ENCODE results near the gene ERMAP.

Gene ERMAP

GRCh38 chr1:42825036-42825851, 8.3 kb downstream of the ERMAP start:
- no peak for TF ChIP-seq REST (IDR thresholded peaks at IDR 0.05; ENCODE audit: insufficient read depth in 1 of 2, low read depth in 2 of 2, low read length in 2 of 2)
- no peak for TF ChIP-seq TAF1 (IDR thresholded peaks at IDR 0.05; ENCODE audit: borderline replicate concordance, insufficient read depth, low read length)
- no peak for TF ChIP-seq SIN3A (IDR thresholded peaks at IDR 0.05; ENCODE audit: borderline replicate concordance, insufficient read depth, low read length)
- TF ChIP-seq POLR2AphosphoS5 (IDR thresholded peaks at IDR 0.05; ENCODE audit: low read depth, low read length), result no peak
- no peak for TF ChIP-seq FOXP2 (optimal IDR thresholded peaks at IDR 0.05; ENCODE audit: borderline replicate concordance, extremely low read depth, extremely low read length, insufficient read depth)

- TF ChIP-seq SIN3A (IDR thresholded peaks at IDR 0.05; ENCODE audit: borderline replicate concordance, insufficient read depth, low read length) (no peak), FOXP2 (optimal IDR thresholded peaks at IDR 0.05; ENCODE audit: borderline replicate concordance, extremely low read depth, extremely low read length, insufficient read depth) (no peak), POLR2AphosphoS5 (IDR thresholded peaks at IDR 0.05; ENCODE audit: low read depth, low read length) (no peak), TAF1 (IDR thresholded peaks at IDR 0.05; ENCODE audit: borderline replicate concordance, insufficient read depth, low read length) (no peak), REST (IDR thresholded peaks at IDR 0.05; ENCODE audit: insufficient read depth in 1 of 2, low read depth in 2 of 2, low read length in 2 of 2) (no peak)
Measured at GRCh38 chr1:42830631-42831030, 13.7 kb downstream of the ERMAP start.

GRCh38 chr1:42831273-42831672, 14.4 kb downstream of the ERMAP start:
- TF ChIP-seq REST (IDR thresholded peaks at IDR 0.05; ENCODE audit: insufficient read depth in 1 of 2, low read depth in 2 of 2, low read length in 2 of 2) (no peak), FOXP2 (optimal IDR thresholded peaks at IDR 0.05; ENCODE audit: borderline replicate concordance, extremely low read depth, extremely low read length, insufficient read depth) (no peak), SIN3A (IDR thresholded peaks at IDR 0.05; ENCODE audit: borderline replicate concordance, insufficient read depth, low read length) (no peak), TAF1 (IDR thresholded peaks at IDR 0.05; ENCODE audit: borderline replicate concordance, insufficient read depth, low read length) (no peak), POLR2AphosphoS5 (IDR thresholded peaks at IDR 0.05; ENCODE audit: low read depth, low read length) (no peak)

GRCh38 chr1:42832641-42833240, 15.8 kb downstream of the ERMAP start:
- no peak for TF ChIP-seq POLR2AphosphoS5 (IDR thresholded peaks at IDR 0.05; ENCODE audit: low read depth, low read length)
- TF ChIP-seq FOXP2 (optimal IDR thresholded peaks at IDR 0.05; ENCODE audit: borderline replicate concordance, extremely low read depth, extremely low read length, insufficient read depth), result no peak
- TF ChIP-seq REST (IDR thresholded peaks at IDR 0.05; ENCODE audit: insufficient read depth in 1 of 2, low read depth in 2 of 2, low read length in 2 of 2), result no peak
- TF ChIP-seq TAF1 (IDR thresholded peaks at IDR 0.05; ENCODE audit: borderline replicate concordance, insufficient read depth, low read length), result no peak

Data from PFSK-1 (cell line).